K562 (cell line): ENCODE results near the gene SATB1. TPM values are rescaled to one million over a fixed set of nuclear protein-coding genes. Genes with fewer than 3 reads are reported as not detected.

Experiments used
- ATAC-seq: fragments of 200-7000 bp; cut with Tn5 transposase; 3 replicates; pipeline ENCODE4 v1.9.1; 2020; ENCODE audit warnings: moderate library complexity
- BruUV-seq: library from RNA; stranded (reverse); fragments of 400-500 nt; replicated peaks from 2 replicates; lab custom pipeline; 2021; lab: Mats Ljungman, UMichigan
- CTCF ChIA-PET: fragments of 300-600 bp; formaldehyde crosslinking; extraction: SDS; loops from one replicate; lab custom pipeline; 2021; ENCODE audit warnings: low intra/inter-chr PET ratio; lab: Yijun Ruan, JAX
- POLR2A ChIA-PET: fragments of 300-600, 350-650 bp; sonication (Branson Sonifier 250); formaldehyde crosslinking; extraction: SDS; loops from one replicate; lab custom pipeline; 2021; ENCODE audit warnings: antibody characterized with exemption, inconsistent platforms; lab: Yijun Ruan, JAX
- DNase-seq, 4 experiments: peaks; one replicate each; pipeline versions ENCODE4 v3.0.0 to v3.0.0-alpha.2; 2011 to 2018; ENCODE audit warnings: low spot score in 3 of 4, mixed read lengths in 3 of 4; ENCODE audit errors: extremely low read depth in 1 of 4
- FAIRE-seq: peaks from 2 replicates; lab custom pipeline; 2011; peaks lifted over from hg19 to GRCh38; lab: Jason Lieb, UNC
- H2AFZ ChIP-seq: 2 replicates; pipeline ENCODE4 v1.6.0; 2011; ENCODE audit warnings: low read depth, low read length, control low read depth, inconsistent platforms
- H3K27ac ChIP-seq: fragments of 200-600 bp; 3 replicates; pipeline ENCODE4 v1.8.0; 2011; ENCODE audit warnings: low read depth, mild to moderate bottlenecking, control low read depth, inconsistent platforms, low read length, moderate library complexity, mixed read lengths; ENCODE audit errors: extremely low read depth
- H3K27me3 ChIP-seq, 2 experiments: fragments of 300-600 bp in 1 of 2; 2 replicates in 1 of 2; 3 replicates in 1 of 2; pipeline versions ENCODE4 v1.6.0 to v1.8.0; 2011; ENCODE audit warnings: inconsistent platforms in 2 of 2, low read length in 2 of 2, mild to moderate bottlenecking in 1 of 2, mixed read lengths in 1 of 2, moderate library complexity in 1 of 2; ENCODE audit not compliant: control insufficient read depth in 2 of 2, insufficient read depth in 2 of 2
- H3K36me3 ChIP-seq: fragments of 300-600 bp; 3 replicates; pipeline ENCODE4 v1.8.0; 2011; ENCODE audit warnings: mild to moderate bottlenecking, low read length, inconsistent platforms; ENCODE audit not compliant: control insufficient read depth, insufficient read depth
- H3K4me1 ChIP-seq, 2 experiments: fragments of 200-600 bp in 1 of 2; replicated peaks in 1 of 2; 2 replicates in 1 of 2; 3 replicates in 1 of 2; pipeline versions ENCODE4 v1.5.1 to v1.8.0; 2011; ENCODE audit warnings: inconsistent platforms in 2 of 2, low read length in 2 of 2, mild to moderate bottlenecking in 1 of 2, mixed read lengths in 1 of 2, moderate library complexity in 1 of 2; ENCODE audit not compliant: control insufficient read depth in 2 of 2, insufficient read depth in 2 of 2
- H3K4me2 ChIP-seq: 2 replicates; pipeline ENCODE4 v1.6.1; 2011; ENCODE audit warnings: low read length, control low read depth, inconsistent platforms, mixed read lengths; ENCODE audit not compliant: insufficient read depth
- H3K4me3 ChIP-seq: fragments of 200-600 bp; sonication (generic), shearing (Covaris generic); 2 replicates; pipeline ENCODE4 v1.5.1; 2016; ENCODE audit warnings: control low read depth, inconsistent platforms
- H3K79me2 ChIP-seq: fragments of 200-600 bp; 3 replicates; pipeline ENCODE4 v1.8.0; 2011; ENCODE audit warnings: low read length, inconsistent platforms; ENCODE audit not compliant: control insufficient read depth, insufficient read depth
- H3K9ac ChIP-seq, 2 experiments: 2 replicates each; pipeline versions ENCODE4 v1.6.0 to v1.6.1; 2011; ENCODE audit warnings: low read depth in 2 of 2, low read length in 2 of 2, control low read depth in 1 of 2, inconsistent platforms in 1 of 2, mild to moderate bottlenecking in 1 of 2, mixed read lengths in 1 of 2; ENCODE audit not compliant: insufficient read depth in 1 of 2
- H3K9me1 ChIP-seq: one replicate; pipeline ENCODE4 v1.6.0; 2011; ENCODE audit warnings: inconsistent platforms, mild to moderate bottlenecking, low read length, moderate library complexity; ENCODE audit not compliant: control insufficient read depth, insufficient read depth
- H3K9me3 ChIP-seq: replicated peaks from 2 replicates; pipeline ENCODE4 v1.5.1; 2011; ENCODE audit warnings: low read depth, low read length, inconsistent platforms; ENCODE audit not compliant: control insufficient read depth, insufficient read depth
- H4K20me1 ChIP-seq: replicated peaks from 2 replicates; pipeline ENCODE4 v1.6.1; 2011; ENCODE audit warnings: low read length, inconsistent platforms, mixed read lengths; ENCODE audit not compliant: control insufficient read depth, insufficient read depth
- CBFA2T3 ChIP-seq: fragments of 450-650 bp; IDR thresholded peaks from 2 replicates; pipeline ENCODE4 v1.6.1; 2017
- EGR1 ChIP-seq: fragments of 450-650 bp; conservative IDR thresholded peaks from 2 replicates; pipeline ENCODE4 v1.6.1; 2017; ENCODE audit warnings: mild to moderate bottlenecking
- FOS ChIP-seq: IDR thresholded peaks from 3 replicates; pipeline ENCODE4 v1.6.1; 2011; ENCODE audit not compliant: insufficient read length; ENCODE audit errors: extremely low read depth
- NFATC3 ChIP-seq: fragments of 450-650 bp; IDR thresholded peaks from 2 replicates; pipeline ENCODE4 v1.6.1; 2017; ENCODE audit warnings: mild to moderate bottlenecking
- NFE2 ChIP-seq: IDR thresholded peaks from 2 replicates; pipeline ENCODE4 v1.6.1; 2014; ENCODE audit warnings: antibody characterized with exemption, low read depth
- NFIX ChIP-seq: fragments of 250-450 bp; sonication (Bioruptor Pico); IDR thresholded peaks from 2 replicates; pipeline ENCODE4 v1.4.0; 2020; ENCODE audit warnings: low read depth, mild to moderate bottlenecking, moderate library complexity
- NONO ChIP-seq, 2 experiments: fragments of 200-400 bp in 1 of 2; fragments of 450-650 bp in 1 of 2; formaldehyde crosslinking in 1 of 2; IDR thresholded peaks; 2 replicates each; pipeline ENCODE4 v1.6.1; 2017; ENCODE audit warnings: low read depth in 2 of 2, mild to moderate bottlenecking in 2 of 2, moderate library complexity in 2 of 2, low read length in 1 of 2
- PML ChIP-seq: IDR thresholded peaks from 2 replicates; pipeline ENCODE4 v1.6.1; 2012; ENCODE audit warnings: low read length, inconsistent platforms
- POLR2AphosphoS5 ChIP-seq: IDR thresholded peaks from 2 replicates; pipeline ENCODE4 v1.6.1; 2011; ENCODE audit warnings: mild to moderate bottlenecking, low read depth, low read length, moderate library complexity; ENCODE audit not compliant: control insufficient read depth, insufficient read depth
- SNIP1 ChIP-seq: fragments of 450-650 bp; IDR thresholded peaks from 2 replicates; pipeline ENCODE4 v1.7.1; 2017; ENCODE audit warnings: low read depth, mild to moderate bottlenecking
- SNRNP70 ChIP-seq: fragments of 200-400 bp; formaldehyde crosslinking; optimal IDR thresholded peaks from 2 replicates; pipeline ENCODE3; 2017; ENCODE audit warnings: low read depth, low read length
- ZC3H4 ChIP-seq: sonication (generic); formaldehyde crosslinking; IDR thresholded peaks from 2 replicates; pipeline ENCODE4 v1.9.0; 2021; ENCODE audit warnings: missing genetic modification reagents, borderline replicate concordance
- ZNF583 ChIP-seq: fragments of 250-450 bp; sonication (Bioruptor Pico); IDR thresholded peaks from 2 replicates; pipeline ENCODE4 v1.4.0; 2020
- WGBS: fragments of 100-300 bp; shearing (Covaris generic); methylation state at CpG from one replicate; pipeline ENCODE4 v1.1.6; 2016; ENCODE audit warnings: low coverage, mixed read lengths; ENCODE audit not compliant: insufficient coverage; ENCODE audit errors: missing lambda C conversion rate; 5-methylcytosine and 5-hydroxymethylcytosine counted together
- in situ Hi-C: fragments of 300-500 bp; cut with MboI; formaldehyde crosslinking; loops from 4 replicates; pipeline ENCODE4 v1.15.0; 2018; ENCODE audit warnings: inconsistent platforms, mixed read lengths
- intact Hi-C: fragments of 100-400 bp; cut with micrococcal nuclease; formaldehyde crosslinking; loops from 2 replicates; pipeline ENCODE4 v1.14.2; 2022
- polyA plus RNA-seq, 8 experiments: library from polyadenylated mRNA; depleted of rRNA in 4 of 8; stranded (reverse) in 5 of 8; unstranded in 3 of 8; fragments of >200 nt; fragmentation: Nextera tagmentation in 2 of 8; fragmentation: Illumina TruSeq in 1 of 8; extraction: Ambion mirVana in 2 of 8; extraction: Trizol in 1 of 8; gene quantifications; 2 replicates each; pipeline versions ENCODE4 v1.2.1 to v1.2.3, GENCODE V29; 2011 to 2014; ENCODE audit warnings: inconsistent platforms in 1 of 8, missing spikeins in 1 of 8
- total RNA-seq, 7 experiments: library from RNA; depleted of rRNA in 6 of 7; stranded (reverse); fragments of >200 nt in 6 of 7; fragmentation: Illumina TruSeq in 2 of 7; extraction: Trizol in 2 of 7; gene quantifications; 2 replicates each; pipeline versions ENCODE4 v1.2.1 to v1.2.3, GENCODE V29; 2011 to 2021; ENCODE audit warnings: low replicate concordance in 1 of 7
- TF ChIP-seq, protein P1 (sequence below): sonication (generic); formaldehyde crosslinking; IDR thresholded peaks from 2 replicates; pipeline ENCODE4 v1.8.1; 2022; ENCODE audit warnings: missing genetic modification reagents
- TF ChIP-seq, protein P2 (sequence below), 2 experiments: fragments of 200-800 bp in 1 of 2; sonication (Bioruptor generic) in 1 of 2; sonication (generic) in 1 of 2; formaldehyde crosslinking in 1 of 2; IDR thresholded peaks in 1 of 2; conservative IDR thresholded peaks in 1 of 2; 2 replicates each; pipeline versions ENCODE4 v1.5.0 to v1.6.1; 2016 to 2020; ENCODE audit warnings: missing compliant biosample characterization in 1 of 2, missing genetic modification characterization in 1 of 2, missing genetic modification reagents in 1 of 2
- TF ChIP-seq, protein P3 (sequence below): IDR thresholded peaks from 2 replicates; pipeline ENCODE4 v1.6.1; 2011; ENCODE audit warnings: borderline replicate concordance, low read depth, mild to moderate bottlenecking, moderate library complexity, low read length; ENCODE audit not compliant: insufficient read depth, poor library complexity, severe bottlenecking

SATB1 gene
- total and polyA plus RNA-seq, 9 of the 15 experiments (the other 6 are each of a cell fraction or from before 2014, with no cell fraction given): 0.03 to 2.5 (median 0.15) TPM; not detected in 1

DNA sequence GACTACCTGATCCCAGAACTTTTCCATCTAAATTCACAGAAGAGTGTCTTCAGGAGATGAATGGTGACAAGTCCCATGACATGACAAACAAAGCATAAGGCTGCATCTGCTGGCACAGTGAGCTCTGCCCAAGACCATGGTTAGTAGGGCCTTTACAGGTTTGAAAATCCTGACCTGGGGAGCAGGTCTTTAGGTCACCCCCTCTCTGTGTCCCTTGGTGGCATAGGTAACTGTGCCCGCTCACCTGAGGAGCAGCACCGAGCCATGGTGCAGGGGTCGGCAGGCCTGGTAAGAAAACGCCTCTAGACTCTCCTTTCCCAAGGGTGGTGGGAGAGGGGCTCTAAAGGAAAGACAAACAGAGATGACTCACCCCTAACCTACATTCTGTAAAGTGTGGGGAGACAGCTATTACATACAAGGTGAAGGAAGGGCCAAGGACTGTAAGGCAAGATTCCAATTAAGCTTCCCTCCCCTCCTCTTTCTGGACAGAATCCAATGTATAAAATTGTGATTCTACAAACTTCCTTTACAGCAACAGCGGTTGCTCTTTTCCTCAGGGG is 74.0 kb downstream of the SATB1 start (continued):
- TF ChIP-seq, protein P1, sequence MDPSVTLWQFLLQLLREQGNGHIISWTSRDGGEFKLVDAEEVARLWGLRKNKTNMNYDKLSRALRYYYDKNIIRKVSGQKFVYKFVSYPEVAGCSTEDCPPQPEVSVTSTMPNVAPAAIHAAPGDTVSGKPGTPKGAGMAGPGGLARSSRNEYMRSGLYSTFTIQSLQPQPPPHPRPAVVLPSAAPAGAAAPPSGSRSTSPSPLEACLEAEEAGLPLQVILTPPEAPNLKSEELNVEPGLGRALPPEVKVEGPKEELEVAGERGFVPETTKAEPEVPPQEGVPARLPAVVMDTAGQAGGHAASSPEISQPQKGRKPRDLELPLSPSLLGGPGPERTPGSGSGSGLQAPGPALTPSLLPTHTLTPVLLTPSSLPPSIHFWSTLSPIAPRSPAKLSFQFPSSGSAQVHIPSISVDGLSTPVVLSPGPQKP (CRISPR knock-in tag): no peak
- no peak for TF ChIP-seq NFATC3
- TF ChIP-seq NFIX (CRISPR knock-in tag): no peak

DNA sequence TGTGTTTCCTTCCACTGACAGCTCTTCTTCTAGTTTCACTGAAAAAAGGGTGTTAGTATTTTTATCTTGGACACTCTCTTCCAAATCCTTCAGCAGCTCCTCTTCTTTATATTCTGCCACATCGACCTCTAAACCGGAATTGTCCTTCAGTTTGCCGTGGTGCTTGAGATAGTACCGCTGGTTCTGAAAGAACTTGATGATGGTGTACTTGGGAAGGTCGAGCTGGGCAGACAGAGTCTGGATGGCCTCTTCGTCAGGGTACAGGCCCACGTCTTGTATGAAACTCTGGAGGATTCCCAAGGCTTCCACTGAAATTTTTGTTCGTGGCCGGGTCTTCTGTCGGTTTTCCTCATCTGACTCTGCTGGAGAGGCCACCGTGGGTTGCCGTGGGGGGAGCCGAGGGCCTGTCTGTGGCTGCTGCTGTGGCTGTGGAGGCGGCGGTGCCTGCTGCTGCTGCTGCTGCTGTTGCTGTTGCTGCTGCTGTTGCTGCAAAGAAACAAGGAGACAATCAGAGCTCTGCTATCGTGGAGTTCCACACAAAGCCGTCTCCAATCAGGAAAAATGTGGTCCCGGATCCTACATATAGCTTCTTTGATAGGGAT is 75.8 kb downstream of the SATB1 start:
- H3K27ac ChIP-seq: no peak overlapping the region
- ChIA-PET CTCF (no interaction called here), POLR2A (no interaction called here)
- no peak for TF ChIP-seq EGR1
- no peak for TF ChIP-seq POLR2AphosphoS5
- no peak for TF ChIP-seq NONO (IDR thresholded peaks at IDR 0.05; ENCODE audit: low read depth in 2 of 2, low read length in 1 of 2)
- TF ChIP-seq SNIP1: no peak
- no peak for TF ChIP-seq ZC3H4 (CRISPR knock-in tag)
- no peak for TF ChIP-seq FOS
- TF ChIP-seq CBFA2T3: no peak
- TF ChIP-seq, protein P2, sequence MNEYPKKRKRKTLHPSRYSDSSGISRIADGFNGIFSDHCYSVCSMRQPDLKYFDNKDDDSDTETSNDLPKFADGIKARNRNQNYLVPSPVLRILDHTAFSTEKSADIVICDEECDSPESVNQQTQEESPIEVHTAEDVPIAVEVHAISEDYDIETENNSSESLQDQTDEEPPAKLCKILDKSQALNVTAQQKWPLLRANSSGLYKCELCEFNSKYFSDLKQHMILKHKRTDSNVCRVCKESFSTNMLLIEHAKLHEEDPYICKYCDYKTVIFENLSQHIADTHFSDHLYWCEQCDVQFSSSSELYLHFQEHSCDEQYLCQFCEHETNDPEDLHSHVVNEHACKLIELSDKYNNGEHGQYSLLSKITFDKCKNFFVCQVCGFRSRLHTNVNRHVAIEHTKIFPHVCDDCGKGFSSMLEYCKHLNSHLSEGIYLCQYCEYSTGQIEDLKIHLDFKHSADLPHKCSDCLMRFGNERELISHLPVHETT (CRISPR knock-in tag; conservative IDR thresholded peaks at IDR 0.05 in 1 of 2, IDR thresholded peaks at IDR 0.05 in 1 of 2): no peak
- TF ChIP-seq, protein P3, sequence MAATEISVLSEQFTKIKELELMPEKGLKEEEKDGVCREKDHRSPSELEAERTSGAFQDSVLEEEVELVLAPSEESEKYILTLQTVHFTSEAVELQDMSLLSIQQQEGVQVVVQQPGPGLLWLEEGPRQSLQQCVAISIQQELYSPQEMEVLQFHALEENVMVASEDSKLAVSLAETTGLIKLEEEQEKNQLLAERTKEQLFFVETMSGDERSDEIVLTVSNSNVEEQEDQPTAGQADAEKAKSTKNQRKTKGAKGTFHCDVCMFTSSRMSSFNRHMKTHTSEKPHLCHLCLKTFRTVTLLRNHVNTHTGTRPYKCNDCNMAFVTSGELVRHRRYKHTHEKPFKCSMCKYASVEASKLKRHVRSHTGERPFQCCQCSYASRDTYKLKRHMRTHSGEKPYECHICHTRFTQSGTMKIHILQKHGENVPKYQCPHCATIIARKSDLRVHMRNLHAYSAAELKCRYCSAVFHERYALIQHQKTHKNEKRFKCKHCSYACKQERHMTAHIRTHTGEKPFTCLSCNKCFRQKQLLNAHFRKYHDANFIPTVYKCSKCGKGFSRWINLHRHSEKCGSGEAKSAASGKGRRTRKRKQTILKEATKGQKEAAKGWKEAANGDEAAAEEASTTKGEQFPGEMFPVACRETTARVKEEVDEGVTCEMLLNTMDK: no peak
- TF ChIP-seq SNRNP70: no peak
- TF ChIP-seq PML: no peak
- TF ChIP-seq NFE2: no peak
- TF ChIP-seq ZNF583: no peak
- intact Hi-C loops: no loop called here
- no peaks in the 10 kb centered on the region for H3K27me3 ChIP-seq
- no peaks in the 10 kb centered on the region for H3K9me3 ChIP-seq
- in situ Hi-C loops: no loop called here
- H3K4me3 ChIP-seq: no peak overlapping the region
- ATAC-seq: no peak
- H3K4me1 ChIP-seq: no peaks in the 10 kb centered on the region
- no peaks in the 10 kb centered on the region for H3K36me3 ChIP-seq
- H4K20me1 ChIP-seq: no peaks in the 10 kb centered on the region
- no peak for FAIRE-seq
- H2AFZ ChIP-seq: no peak overlapping the region
- DNase-seq: no peak
- H3K4me2 ChIP-seq: no peak overlapping the region
- no peaks in the 10 kb centered on the region for H3K79me2 ChIP-seq
- WGBS: under 1% methylated on average over 18 of the region's 18 CpGs
- no TSS peak for BruUV-seq
- no peak overlapping the region for H3K9ac ChIP-seq
- no peaks in the 10 kb centered on the region for H3K9me1 ChIP-seq
